Endothelial cell of umbilical vein (primary cell): ENCODE data around the gene L1CAM. TPM values are rescaled to one million over a fixed set of nuclear protein-coding genes. Genes with fewer than 3 reads are reported as not detected.

Source experiments
- BruUV-seq: library from RNA; stranded (reverse); fragments of 400-500 nt; replicated peaks from 2 replicates; lab custom pipeline; 2021; lab: Mats Ljungman, UMichigan
- CTCF ChIA-PET: fragments of 300-600, 350-600 bp; sonication (Branson Sonifier 250); formaldehyde crosslinking; loops from one replicate; lab custom pipeline; 2021; ENCODE audit warnings: antibody characterized with exemption, inconsistent platforms; lab: Charles Lee
- POLR2A ChIA-PET: fragments of 300-600, 350-600 bp; sonication (Branson Sonifier 250); formaldehyde crosslinking; loops from one replicate; lab custom pipeline; 2021; ENCODE audit warnings: antibody characterized with exemption, inconsistent platforms; lab: Charles Lee
- DNase-seq: peaks from one replicate; pipeline ENCODE4 v3.0.0-alpha.2; 2011; ENCODE audit warnings: low read depth, low spot score
- FAIRE-seq: peaks from 2 replicates; lab custom pipeline; 2011; peaks lifted over from hg19 to GRCh38; lab: Jason Lieb, UNC
- H2AFZ ChIP-seq: 2 replicates; pipeline ENCODE4 v1.6.0; 2012; ENCODE audit warnings: low read depth, low read length, control low read depth, inconsistent platforms
- H3K27ac ChIP-seq: 2 replicates; pipeline ENCODE4 v1.5.1; 2011; ENCODE audit warnings: low read depth, mild to moderate bottlenecking, control low read depth, low read length, moderate library complexity; ENCODE audit not compliant: insufficient read depth
- H3K27me3 ChIP-seq, 2 experiments: 2 replicates each; pipeline versions ENCODE4 v1.6.0 to v1.6.1; 2011; ENCODE audit warnings: low read length in 2 of 2, mixed read lengths in 1 of 2; ENCODE audit not compliant: control insufficient read depth in 2 of 2, insufficient read depth in 2 of 2
- H3K36me3 ChIP-seq, 2 experiments: 2 replicates in 1 of 2; 3 replicates in 1 of 2; pipeline ENCODE4 v1.5.1; 2011; ENCODE audit warnings: low read length in 2 of 2, mild to moderate bottlenecking in 1 of 2, moderate library complexity in 1 of 2; ENCODE audit not compliant: control insufficient read depth in 2 of 2, insufficient read depth in 2 of 2; ENCODE audit errors: extremely low read depth in 1 of 2
- H3K4me1 ChIP-seq: 3 replicates; pipeline ENCODE4 v1.5.1; 2011; ENCODE audit warnings: mild to moderate bottlenecking, low read length; ENCODE audit not compliant: control insufficient read depth, insufficient read depth; ENCODE audit errors: extremely low read depth
- H3K4me2 ChIP-seq: 2 replicates; pipeline ENCODE4 v1.6.1; 2011; ENCODE audit warnings: low read length, control low read depth, mixed read lengths; ENCODE audit not compliant: insufficient read depth
- H3K4me3 ChIP-seq, 3 experiments: fragments of 200-600 bp in 1 of 3; sonication (generic), shearing (Covaris generic) in 1 of 3; replicated peaks in 1 of 3; 2 replicates each; pipeline ENCODE4 v1.5.1; 2011 to 2016; ENCODE audit warnings: control low read depth in 3 of 3, low read length in 3 of 3, mild to moderate bottlenecking in 2 of 3, inconsistent platforms in 1 of 3, low read depth in 1 of 3, moderate library complexity in 1 of 3; ENCODE audit not compliant: insufficient read depth in 1 of 3
- H3K79me2 ChIP-seq: 2 replicates; pipeline ENCODE4 v1.6.0; 2012; ENCODE audit warnings: low read length, inconsistent platforms; ENCODE audit not compliant: control insufficient read depth, insufficient read depth
- H3K9ac ChIP-seq: replicated peaks from 2 replicates; pipeline ENCODE3; 2011; ENCODE audit warnings: low read length, control low read depth; ENCODE audit not compliant: insufficient read depth; ENCODE audit errors: extremely low read depth
- H3K9me1 ChIP-seq: replicated peaks from 3 replicates; pipeline ENCODE4 v1.6.0; 2011; ENCODE audit warnings: mild to moderate bottlenecking, low read length; ENCODE audit not compliant: control insufficient read depth, insufficient read depth; ENCODE audit errors: extremely low read depth
- H3K9me3 ChIP-seq: replicated peaks from 2 replicates; pipeline ENCODE4 v1.5.1; 2012; ENCODE audit warnings: low read length, inconsistent platforms; ENCODE audit not compliant: control insufficient read depth, insufficient read depth
- H4K20me1 ChIP-seq: replicated peaks from 2 replicates; pipeline ENCODE3; 2011; ENCODE audit warnings: mild to moderate bottlenecking, low read length; ENCODE audit not compliant: control insufficient read depth, insufficient read depth; ENCODE audit errors: extremely low read depth
- CTCF ChIP-seq, 2 donors: IDR thresholded peaks; 1 replicate in 1 of 2; 2 replicates in 1 of 2; pipeline ENCODE4 v1.5.1; 2011; ENCODE audit warnings: low read length in 2 of 2, mild to moderate bottlenecking in 2 of 2, moderate library complexity in 2 of 2, control low read depth in 1 of 2, inconsistent platforms in 1 of 2, low read depth in 1 of 2; ENCODE audit not compliant: insufficient read depth in 1 of 2; ENCODE audit errors: extremely low read depth in 1 of 2
- EZH2 ChIP-seq: IDR thresholded peaks from 2 replicates; pipeline ENCODE4 v1.6.1; 2012; ENCODE audit warnings: borderline replicate concordance, low read depth, mild to moderate bottlenecking, moderate library complexity, low read length, inconsistent platforms; ENCODE audit not compliant: severe bottlenecking
- FOS ChIP-seq: IDR thresholded peaks from 2 replicates; pipeline ENCODE4 v1.6.1; 2011; ENCODE audit warnings: mild to moderate bottlenecking, low read length, moderate library complexity, borderline replicate concordance; ENCODE audit not compliant: insufficient read depth
- GATA2 ChIP-seq: IDR thresholded peaks from 2 replicates; pipeline ENCODE4 v1.7.0; 2011; ENCODE audit warnings: low read depth, mild to moderate bottlenecking, moderate library complexity, mixed read lengths, low read length; ENCODE audit not compliant: insufficient read length, insufficient read depth
- JUN ChIP-seq: IDR thresholded peaks from 2 replicates; pipeline ENCODE4 v1.6.1; 2011; ENCODE audit warnings: borderline replicate concordance, low read depth; ENCODE audit not compliant: insufficient read length, insufficient read depth
- MAX ChIP-seq: IDR thresholded peaks from 2 replicates; pipeline ENCODE4 v1.6.1; 2011; ENCODE audit not compliant: insufficient read depth, insufficient read length
- MYC ChIP-seq: IDR thresholded peaks from one replicate; pipeline ENCODE4 v1.6.1; 2011; ENCODE audit warnings: mild to moderate bottlenecking, low read depth, low read length
- POLR2A ChIP-seq: IDR thresholded peaks from 2 replicates; pipeline ENCODE4 v1.6.1; 2012; ENCODE audit warnings: low read depth, mild to moderate bottlenecking, control low read depth, low read length
- POLR2AphosphoS5 ChIP-seq: IDR thresholded peaks from 2 replicates; pipeline ENCODE4 v1.6.1; 2012; ENCODE audit warnings: low read depth, mild to moderate bottlenecking, control low read depth, low read length, moderate library complexity; ENCODE audit not compliant: insufficient read depth
- dilution Hi-C: fragments of 300-500 bp; cut with MboI; formaldehyde crosslinking; loops from one replicate; pipeline ENCODE4 v1.15.0; 2019; ENCODE audit warnings: low sequenced_read_pairs; ENCODE audit not compliant: extremely low pct_ligation_motif_present
- intact Hi-C: fragments of 100-400 bp; cut with micrococcal nuclease; formaldehyde crosslinking; loops from one replicate; pipeline ENCODE4 v1.10.0; 2022
- polyA plus RNA-seq, 4 experiments: library from polyadenylated mRNA; depleted of rRNA in 3 of 4; stranded (reverse) in 3 of 4; unstranded in 1 of 4; fragments of >200 nt; gene quantifications; 2 replicates each; pipeline versions ENCODE4 v1.2.1 to v1.2.3, GENCODE V29; 2011 to 2012; ENCODE audit warnings: missing spikeins in 1 of 4
- total RNA-seq: library from RNA; stranded (reverse); gene quantifications from 2 replicates; pipeline ENCODE4 v1.2.3, GENCODE V29; 2021

The L1CAM gene
- total and polyA plus RNA-seq, 2 donors (not counting 3 experiments of a cell fraction or from before 2014, with no cell fraction given) = 0.01 TPM; not detected in 1

- DNase-seq = no peak
- POLR2A ChIA-PET = no interaction called here
- Histone ChIP-seq H3K9ac (no peak overlapping the region), H3K36me3 (peaks cover 0 to 3% of the 10 kb centered on the region in 2 experiments), H4K20me1 (no peaks in the 10 kb centered on the region), H3K9me1 (no peaks in the 10 kb centered on the region), H3K4me2 (no peak overlapping the region), H3K27ac (no peak overlapping the region), H3K4me1 (peaks cover 11% of the 10 kb centered on the region), H2AFZ (no peak overlapping the region), H3K9me3 (no peaks in the 10 kb centered on the region), H3K4me3 (no peak overlapping the region), H3K27me3 (no peaks in the 10 kb centered on the region), H3K79me2 (no peaks in the 10 kb centered on the region)
- intact Hi-C loops = no loop called here
- CTCF ChIA-PET = no interaction called here
- dilution Hi-C loops = no loop called here
- no peak for TF ChIP-seq MAX
- TF ChIP-seq POLR2A = no peak
- TF ChIP-seq EZH2 = no peak
- TF ChIP-seq FOS = no peak
- no peak for TF ChIP-seq CTCF (IDR thresholded peaks at IDR 0.05; ENCODE audit: extremely low read depth in 1 of 2, insufficient read depth in 1 of 2, low read depth in 1 of 2, low read length in 2 of 2)
- no peak for TF ChIP-seq POLR2AphosphoS5
- no peak for TF ChIP-seq MYC
- TF ChIP-seq GATA2 = no peak
- TF ChIP-seq JUN = no peak
- BruUV-seq = no TSS peak
- no peak for FAIRE-seq
Measured at GRCh38 chrX:153919281-153919680, 33.3 kb upstream of the L1CAM start.
